Neural progenitor cell (in vitro differentiated cells): ENCODE data around the gene CDHR2.

Experiments
- EZH2 ChIP-seq: fragments of 200-600 bp; sonication (generic); IDR thresholded peaks from 2 replicates; pipeline ENCODE4 v1.6.1; 2017; ENCODE audit warnings: antibody characterized with exemption, mild to moderate bottlenecking, moderate library complexity
- TF ChIP-seq, protein P1 (sequence below): fragments of 200-600 bp; sonication (generic); IDR thresholded peaks from 2 replicates; pipeline ENCODE4 v1.5.1; 2017; ENCODE audit warnings: antibody characterized with exemption, mild to moderate bottlenecking

GRCh38 chr5:176533390-176533789 is 15.8 kb upstream of the CDHR2 start:
- TF ChIP-seq, protein P1, sequence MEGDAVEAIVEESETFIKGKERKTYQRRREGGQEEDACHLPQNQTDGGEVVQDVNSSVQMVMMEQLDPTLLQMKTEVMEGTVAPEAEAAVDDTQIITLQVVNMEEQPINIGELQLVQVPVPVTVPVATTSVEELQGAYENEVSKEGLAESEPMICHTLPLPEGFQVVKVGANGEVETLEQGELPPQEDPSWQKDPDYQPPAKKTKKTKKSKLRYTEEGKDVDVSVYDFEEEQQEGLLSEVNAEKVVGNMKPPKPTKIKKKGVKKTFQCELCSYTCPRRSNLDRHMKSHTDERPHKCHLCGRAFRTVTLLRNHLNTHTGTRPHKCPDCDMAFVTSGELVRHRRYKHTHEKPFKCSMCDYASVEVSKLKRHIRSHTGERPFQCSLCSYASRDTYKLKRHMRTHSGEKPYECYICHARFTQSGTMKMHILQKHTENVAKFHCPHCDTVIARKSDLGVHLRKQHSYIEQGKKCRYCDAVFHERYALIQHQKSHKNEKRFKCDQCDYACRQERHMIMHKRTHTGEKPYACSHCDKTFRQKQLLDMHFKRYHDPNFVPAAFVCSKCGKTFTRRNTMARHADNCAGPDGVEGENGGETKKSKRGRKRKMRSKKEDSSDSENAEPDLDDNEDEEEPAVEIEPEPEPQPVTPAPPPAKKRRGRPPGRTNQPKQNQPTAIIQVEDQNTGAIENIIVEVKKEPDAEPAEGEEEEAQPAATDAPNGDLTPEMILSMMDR: no peak
- no peak for TF ChIP-seq EZH2
